ENCODE results near the gene PRPF19.

DNA sequence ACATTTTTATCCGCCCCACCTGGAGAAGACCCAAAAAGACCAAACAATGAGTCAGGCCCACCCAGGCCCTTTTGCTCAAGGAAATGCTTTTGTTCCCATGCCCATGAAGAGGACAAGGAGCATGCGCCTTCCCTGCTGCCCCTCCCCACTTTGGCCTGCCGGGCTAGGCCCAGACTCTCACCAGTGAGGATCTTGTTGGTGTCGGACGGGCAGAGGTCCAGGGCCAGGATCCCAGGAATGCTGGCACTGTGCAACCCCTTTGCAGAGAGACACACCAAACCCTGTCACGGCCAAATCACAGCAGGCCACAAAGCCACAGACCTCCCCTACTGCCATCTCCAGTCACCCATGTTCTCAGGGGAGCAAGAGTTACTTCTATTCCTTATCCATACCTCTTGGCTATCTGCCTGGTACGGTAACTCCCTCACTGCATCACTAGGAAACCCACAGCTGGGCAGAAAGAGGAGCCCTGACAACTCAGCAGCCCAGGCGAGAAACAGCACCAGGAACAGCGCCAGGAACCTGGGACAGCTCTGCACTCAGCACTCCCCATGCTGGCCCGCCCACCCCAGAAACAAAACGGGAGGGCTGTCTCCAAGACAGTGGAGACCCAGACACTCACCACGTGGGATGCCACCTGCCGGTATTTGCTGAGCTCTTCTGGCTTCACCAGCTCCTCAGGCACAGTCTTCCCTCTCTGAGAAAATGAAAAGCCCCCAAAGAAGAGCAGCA, 5.5 kb downstream of the PRPF19 start:
- TF ChIP-seq, protein P1, sequence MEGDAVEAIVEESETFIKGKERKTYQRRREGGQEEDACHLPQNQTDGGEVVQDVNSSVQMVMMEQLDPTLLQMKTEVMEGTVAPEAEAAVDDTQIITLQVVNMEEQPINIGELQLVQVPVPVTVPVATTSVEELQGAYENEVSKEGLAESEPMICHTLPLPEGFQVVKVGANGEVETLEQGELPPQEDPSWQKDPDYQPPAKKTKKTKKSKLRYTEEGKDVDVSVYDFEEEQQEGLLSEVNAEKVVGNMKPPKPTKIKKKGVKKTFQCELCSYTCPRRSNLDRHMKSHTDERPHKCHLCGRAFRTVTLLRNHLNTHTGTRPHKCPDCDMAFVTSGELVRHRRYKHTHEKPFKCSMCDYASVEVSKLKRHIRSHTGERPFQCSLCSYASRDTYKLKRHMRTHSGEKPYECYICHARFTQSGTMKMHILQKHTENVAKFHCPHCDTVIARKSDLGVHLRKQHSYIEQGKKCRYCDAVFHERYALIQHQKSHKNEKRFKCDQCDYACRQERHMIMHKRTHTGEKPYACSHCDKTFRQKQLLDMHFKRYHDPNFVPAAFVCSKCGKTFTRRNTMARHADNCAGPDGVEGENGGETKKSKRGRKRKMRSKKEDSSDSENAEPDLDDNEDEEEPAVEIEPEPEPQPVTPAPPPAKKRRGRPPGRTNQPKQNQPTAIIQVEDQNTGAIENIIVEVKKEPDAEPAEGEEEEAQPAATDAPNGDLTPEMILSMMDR (IDR thresholded peaks at IDR 0.05; ENCODE audit: poor library complexity, severe bottlenecking) = no peak
- TF ChIP-seq EZH2 (IDR thresholded peaks at IDR 0.05; ENCODE audit: borderline replicate concordance, insufficient read depth, low read length, poor library complexity, severe bottlenecking) (no peak), EP300 (conservative IDR thresholded peaks at IDR 0.05; ENCODE audit: poor library complexity, severe bottlenecking) (no peak), POLR2AphosphoS5 (IDR thresholded peaks at IDR 0.05) (no peak), TAF1 (IDR thresholded peaks at IDR 0.05; ENCODE audit: low read depth) (no peak)

All from neural cell (in vitro differentiated cells).